CMK (cell line): Measurements from ENCODE around the gene LNPEP.
A peak's percentile ranks its signal among the peaks of the same experiment; 100 is the strongest.

Experiments
- DNase-seq: peaks from one replicate; pipeline ENCODE4 v3.0.0-alpha.2; 2010; ENCODE audit warnings: low read depth

Gene LNPEP

GRCh38 chr5:96935559-96936430, at the start of gene LNPEP:
Gene LNPEP, plus strand, starts transcription at chr5:96936080. Its CDS starts 76 bp downstream, at chr5:96936156.
- DNase-seq = peak; percentile 88

DNA sequence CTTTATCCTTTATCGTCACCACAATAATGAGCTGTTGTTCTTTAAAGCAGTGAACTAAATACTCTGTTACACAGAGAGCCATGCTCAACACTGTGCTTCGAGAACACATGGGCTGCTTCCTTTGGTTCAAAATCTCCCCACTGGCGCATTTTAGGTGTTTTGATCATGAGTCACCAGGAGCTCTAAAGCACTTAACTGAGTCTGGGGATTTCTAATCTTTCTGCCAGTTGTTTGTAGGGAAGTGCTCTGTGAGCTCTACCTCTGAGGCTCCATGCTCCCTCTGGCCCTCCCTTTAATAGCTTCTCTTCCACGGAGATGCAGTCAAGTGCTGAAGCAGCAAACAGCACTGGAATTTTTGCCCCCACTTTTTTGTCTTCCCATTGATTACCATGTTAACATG, 42.5 kb upstream of the LNPEP start:
- no peak for DNase-seq

GRCh38 chr5:96896276-96896675, 39.6 kb upstream of the LNPEP start:
- no peak for DNase-seq

DNA sequence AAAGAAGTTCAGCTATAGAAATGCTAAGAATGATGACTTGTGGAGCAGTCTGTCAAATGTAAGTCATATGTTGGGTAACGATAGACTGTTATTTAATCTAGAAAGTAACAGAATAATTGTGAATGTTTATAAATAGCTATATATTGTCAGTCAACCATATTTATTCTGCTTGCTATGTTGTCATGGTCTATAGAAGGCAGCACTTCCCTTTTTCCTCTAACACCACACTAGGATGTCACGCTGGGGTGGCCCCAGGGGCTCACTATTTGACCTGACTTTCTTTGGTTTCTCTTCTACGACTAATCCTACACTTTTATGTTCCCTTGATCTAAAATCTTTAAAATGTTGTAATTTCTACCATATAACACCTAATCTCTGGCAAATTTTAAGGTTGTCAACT, 39.1 kb upstream of the LNPEP start:
- DNase-seq = no peak

DNA sequence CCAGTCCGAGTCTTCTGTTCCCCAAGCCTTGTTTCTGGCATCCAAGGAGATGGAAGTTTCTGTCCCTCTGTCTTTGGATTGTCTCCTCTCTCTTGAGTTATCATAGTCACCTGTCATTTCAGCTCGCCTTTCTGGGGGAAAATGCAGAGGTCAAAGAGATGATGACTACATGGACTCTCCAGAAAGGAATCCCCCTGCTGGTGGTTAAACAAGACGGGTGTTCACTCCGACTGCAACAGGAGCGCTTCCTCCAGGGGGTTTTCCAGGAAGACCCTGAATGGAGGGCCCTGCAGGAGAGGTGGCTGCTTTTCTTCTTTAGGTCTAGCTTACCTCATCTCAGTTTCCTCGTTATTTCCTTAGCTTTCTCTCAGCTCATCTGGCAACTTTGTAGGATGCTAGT, 34.5 kb upstream of the LNPEP start:
- no peak for DNase-seq

DNA sequence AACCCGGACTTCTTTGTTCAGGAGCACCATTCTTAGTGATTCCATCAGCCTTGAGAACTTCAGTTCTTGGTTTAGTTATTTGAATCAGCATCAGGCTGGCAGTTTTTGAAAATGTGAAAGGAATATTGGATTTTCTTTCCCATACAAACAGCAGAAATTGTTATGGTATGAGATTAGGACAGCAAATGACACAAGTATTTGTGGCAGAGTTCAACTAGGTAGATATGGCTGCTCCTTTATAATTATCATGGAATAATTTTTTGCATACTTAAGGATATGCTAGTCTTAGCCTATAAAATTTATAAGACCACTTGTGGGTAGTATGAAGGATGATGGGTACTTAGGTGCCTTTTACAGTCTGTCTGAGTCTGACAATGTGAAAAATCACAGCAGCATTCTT, 34.0 kb upstream of the LNPEP start:
- no peak for DNase-seq

DNA sequence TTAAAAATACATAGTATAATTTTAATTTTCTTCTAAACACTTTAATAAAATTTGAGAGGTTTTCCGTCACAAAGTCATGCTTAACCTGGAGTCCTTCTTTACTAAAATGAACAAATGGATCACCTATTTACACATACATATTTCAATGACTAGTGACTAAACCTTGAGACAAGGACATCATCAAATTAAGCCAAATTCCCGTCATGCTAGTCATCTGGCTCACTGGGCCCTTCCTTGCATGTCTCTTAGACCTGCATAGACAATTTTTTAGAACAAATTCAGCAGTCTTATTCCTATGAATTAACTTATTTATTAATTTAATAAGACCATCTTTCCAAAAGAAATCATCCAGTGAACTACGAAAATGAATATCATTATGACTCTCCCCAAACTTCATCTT, 33.0 kb upstream of the LNPEP start:
- no peak for DNase-seq

GRCh38 chr5:96903300-96903699, 32.6 kb upstream of the LNPEP start:
- DNase-seq = no peak

DNA sequence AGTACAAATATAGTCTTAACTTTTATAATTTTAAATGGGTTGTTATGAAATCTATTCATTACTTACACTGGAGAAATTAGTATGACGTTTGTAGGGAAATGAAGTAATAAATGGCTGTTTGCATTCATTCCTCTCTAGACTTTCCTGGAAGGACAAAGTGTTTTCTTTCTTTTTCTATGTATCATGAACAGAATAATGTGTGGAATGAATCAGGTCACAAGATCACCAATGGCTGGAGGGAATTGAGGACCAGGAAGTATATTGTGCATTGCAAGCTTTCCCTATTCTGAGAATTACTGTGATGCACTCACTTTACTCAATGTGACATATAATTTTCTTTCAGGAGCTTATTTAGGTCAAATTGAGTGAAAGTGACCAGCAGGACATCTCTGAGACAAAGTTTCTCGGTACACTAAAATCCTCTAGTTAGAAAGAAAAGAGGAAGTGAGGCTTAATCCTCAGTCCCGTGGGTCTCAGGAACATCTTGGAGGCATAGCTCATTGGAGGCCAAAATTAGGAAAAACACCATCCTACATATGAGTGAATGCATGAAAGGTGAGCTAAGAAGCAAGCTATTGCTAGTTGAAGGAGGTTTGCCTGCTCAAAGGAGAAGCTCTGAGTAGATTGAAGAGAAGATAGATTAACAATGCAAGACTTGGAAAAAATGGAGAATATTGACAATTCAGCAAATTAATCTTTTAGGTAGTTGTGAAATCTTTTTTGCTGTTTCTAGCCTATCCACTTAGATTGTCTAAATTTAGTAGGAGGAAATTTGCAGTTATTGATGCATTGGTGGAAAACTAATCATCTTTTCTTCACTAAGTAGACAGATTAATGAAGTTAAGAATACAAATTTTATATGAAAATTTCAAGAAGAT, 31.6 kb upstream of the LNPEP start:
- DNase-seq = no peak

DNA sequence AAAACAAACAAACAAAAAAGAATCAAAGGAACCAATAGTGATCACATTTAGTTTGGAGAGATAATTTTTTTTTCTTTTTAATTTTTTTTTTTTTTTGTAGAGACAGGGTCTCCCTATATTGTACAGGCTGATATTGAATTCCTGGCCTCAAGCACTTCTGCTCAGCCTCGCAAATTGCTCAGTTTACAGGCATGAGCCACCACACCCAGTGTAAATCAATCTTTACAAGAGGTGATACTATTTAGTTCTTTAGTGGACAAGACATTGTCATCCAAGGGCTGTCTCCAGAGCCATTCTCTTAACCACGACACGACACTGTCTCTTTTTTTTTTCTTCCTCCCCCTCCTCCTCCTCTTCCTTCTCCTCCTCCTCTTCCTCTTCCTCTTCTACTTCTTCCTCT, 30.0 kb upstream of the LNPEP start:
- no peak for DNase-seq

GRCh38 chr5:96909003-96909402, 26.9 kb upstream of the LNPEP start:
- DNase-seq = no peak

DNA sequence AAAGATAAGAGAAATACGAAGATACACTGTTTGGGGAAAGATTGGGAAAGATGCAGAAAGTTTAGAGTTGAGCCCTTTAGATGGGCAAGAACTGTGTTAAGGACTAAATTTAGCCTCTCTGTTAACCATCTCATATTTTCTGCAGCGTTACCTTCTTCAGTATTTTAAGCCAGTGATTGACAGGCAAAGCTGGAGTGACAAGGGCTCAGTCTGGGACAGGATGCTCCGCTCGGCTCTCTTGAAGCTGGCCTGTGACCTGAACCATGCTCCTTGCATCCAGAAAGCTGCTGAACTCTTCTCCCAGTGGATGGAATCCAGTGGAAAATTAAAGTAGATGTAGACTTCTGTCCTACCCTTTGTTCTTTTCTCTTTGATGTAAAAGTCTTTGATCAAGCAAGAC, 26.4 kb upstream of the LNPEP start:
- DNase-seq = no peak

DNA sequence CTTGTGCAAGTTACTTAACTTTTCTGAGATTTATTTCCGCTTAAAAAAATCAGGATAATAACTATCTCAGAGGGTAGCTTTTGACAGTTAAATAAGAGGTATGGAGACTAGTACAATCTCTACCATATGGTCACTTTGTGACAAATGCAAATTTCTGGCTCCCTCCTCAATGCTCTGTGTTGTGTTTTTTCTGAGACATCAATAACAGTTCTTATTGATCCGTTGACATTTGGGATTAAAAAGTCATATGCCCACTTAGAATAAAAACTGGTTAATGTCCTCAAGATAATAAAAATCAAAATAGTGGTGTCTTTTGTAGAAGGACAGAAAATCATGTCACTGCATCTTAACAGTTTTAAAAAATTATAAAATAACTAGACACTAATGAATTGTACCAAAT, 24.7 kb upstream of the LNPEP start:
- DNase-seq = no peak

- no peak for DNase-seq
These were observed 22.6 kb upstream of the LNPEP start for GRCh38 chr5:96913233-96913632.

DNA sequence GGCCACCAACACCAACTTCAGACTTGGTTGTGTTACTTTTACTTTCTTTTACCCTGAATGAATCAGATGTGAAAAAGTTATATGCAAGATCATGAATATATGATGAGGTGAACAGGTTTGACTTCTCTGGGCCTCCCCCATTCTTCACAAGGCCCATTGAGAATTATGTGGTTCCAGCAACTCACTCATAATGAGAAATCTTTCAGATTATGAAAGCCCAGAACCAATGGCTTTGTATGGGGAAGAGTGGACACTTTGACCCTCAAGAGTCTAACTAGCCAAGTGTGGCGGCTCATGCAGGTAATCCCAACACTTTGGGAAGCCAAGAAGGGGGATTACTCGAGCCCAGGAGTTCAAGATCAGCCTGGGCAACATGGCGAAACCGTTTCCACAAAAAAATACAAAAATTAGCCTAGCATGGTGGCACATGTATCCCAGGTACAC, 16.1 kb upstream of the LNPEP start:
- no peak for DNase-seq

DNA sequence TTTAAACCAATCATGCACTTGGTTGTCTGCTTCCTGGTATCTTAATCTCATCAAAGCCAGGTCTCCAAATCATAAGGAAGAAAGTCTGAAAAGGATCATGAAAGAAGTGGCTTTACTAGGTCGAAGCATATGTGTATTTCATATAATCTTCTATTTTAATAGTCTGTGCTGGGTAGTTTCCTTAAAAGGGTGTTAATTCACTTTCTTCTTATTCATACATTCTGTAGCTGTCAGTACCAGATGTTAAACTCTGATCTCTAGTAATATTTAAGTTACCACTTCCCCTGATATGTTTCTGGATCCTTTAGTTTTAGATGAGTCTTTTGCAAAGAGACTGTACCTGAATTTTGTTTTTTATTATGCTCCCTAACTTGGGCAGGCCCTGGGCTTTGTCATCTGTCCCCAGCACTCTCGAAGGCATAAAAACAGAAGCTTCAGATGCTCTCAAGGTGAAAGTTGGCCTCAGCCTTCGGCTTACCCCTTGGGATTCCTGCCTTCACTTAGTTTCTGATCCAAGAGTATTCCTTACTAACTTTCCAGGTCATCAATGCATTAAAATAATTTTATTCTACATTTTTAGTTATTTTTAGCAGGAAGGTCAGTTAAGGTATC, 15.0 kb upstream of the LNPEP start:
- DNase-seq = no peak

GRCh38 chr5:96922499-96923244, 13.2 kb upstream of the LNPEP start:
- no peak for DNase-seq

GRCh38 chr5:96924016-96924443, 11.8 kb upstream of the LNPEP start:
- no peak for DNase-seq

- no peak for DNase-seq
These were observed 9.6 kb upstream of the LNPEP start for GRCh38 chr5:96926276-96926675.

GRCh38 chr5:96927008-96927407, 8.9 kb upstream of the LNPEP start:
- no peak for DNase-seq

- no peak for DNase-seq
These were observed 6.8 kb upstream of the LNPEP start for GRCh38 chr5:96928931-96929708.
